HL-60 (cell line): ENCODE data around the gene TXN.

Experiments
- DNase-seq, 2 experiments: peaks; one replicate each; pipeline ENCODE4 v3.0.0-alpha.2; 2010 to 2020; ENCODE audit warnings: low read depth in 1 of 2, low spot score in 1 of 2
- H3K27ac ChIP-seq: fragments of 250-450 bp; sonication (Bioruptor Pico); replicated peaks from 2 replicates; pipeline ENCODE4 v1.5.1; 2020; ENCODE audit warnings: mild to moderate bottlenecking, moderate library complexity
- H3K27me3 ChIP-seq: fragments of 250-450 bp; sonication (Bioruptor Pico); 2 replicates; pipeline ENCODE4 v1.5.1; 2021; ENCODE audit warnings: mild to moderate bottlenecking, moderate library complexity; ENCODE audit not compliant: insufficient read depth, poor library complexity, severe bottlenecking
- H3K4me3 ChIP-seq: replicated peaks from 2 replicates; pipeline ENCODE4 v1.5.1; 2011; ENCODE audit warnings: mild to moderate bottlenecking, control low read depth, low read length; ENCODE audit not compliant: insufficient read depth
- CTCF ChIP-seq: IDR thresholded peaks from one replicate; pipeline ENCODE4 v1.5.1; 2011; ENCODE audit warnings: low read length, control low read depth, inconsistent platforms; ENCODE audit not compliant: insufficient read depth
- GABPA ChIP-seq: IDR thresholded peaks from 2 replicates; pipeline ENCODE4 v1.6.1; 2012; ENCODE audit warnings: low read depth
- POLR2AphosphoS5 ChIP-seq: IDR thresholded peaks from 2 replicates; pipeline ENCODE4 v1.6.1; 2012; ENCODE audit warnings: low read depth
- REST ChIP-seq: IDR thresholded peaks from 2 replicates; pipeline ENCODE4 v1.6.1; 2012; ENCODE audit warnings: low read depth; ENCODE audit not compliant: insufficient replicate concordance
- SPI1 ChIP-seq: IDR thresholded peaks from 2 replicates; pipeline ENCODE4 v1.6.1; 2012; ENCODE audit warnings: low read depth, mild to moderate bottlenecking, borderline replicate concordance

TXN gene

GRCh38 chr9:110228321-110228720 lies 28.0 kb downstream of the TXN start:
- Histone ChIP-seq H3K4me3 (no peak overlapping the region), H3K27ac (no peak overlapping the region), H3K27me3 (no peaks in the 10 kb centered on the region)
- TF ChIP-seq POLR2AphosphoS5 (no peak), REST (no peak), GABPA (no peak), CTCF (no peak), SPI1 (no peak)
- no peak for DNase-seq

GRCh38 chr9:110224583-110224982 lies 31.7 kb downstream of the TXN start:
- DNase-seq: no peak
- TF ChIP-seq SPI1 (no peak), REST (no peak), GABPA (no peak), CTCF (no peak), POLR2AphosphoS5 (no peak)
- H3K4me3 ChIP-seq: no peak overlapping the region
- no peaks in the 10 kb centered on the region for H3K27me3 ChIP-seq
- no peak overlapping the region for H3K27ac ChIP-seq

GRCh38 chr9:110220809-110221208 lies 35.5 kb downstream of the TXN start:
- no peak for TF ChIP-seq POLR2AphosphoS5
- H3K27ac ChIP-seq: no peak overlapping the region
- no peaks in the 10 kb centered on the region for H3K27me3 ChIP-seq
- no peak overlapping the region for H3K4me3 ChIP-seq
- no peak for DNase-seq

- DNase-seq: peak in 1 of 2 experiments; percentile 30
- TF ChIP-seq POLR2AphosphoS5 (no peak), CTCF (peak; percentile 55), GABPA (no peak)
- H3K4me3 ChIP-seq: no peak overlapping the region
- no peaks in the 10 kb centered on the region for H3K27me3 ChIP-seq
- H3K27ac ChIP-seq: no peak overlapping the region
Observed at GRCh38 chr9:110217656-110218099, 38.6 kb downstream of the TXN start.
